Neuronal stem cell (in vitro differentiated cells): Measurements from ENCODE around the gene GPC5.

Experiments used
- DNase-seq: peaks from one replicate; pipeline ENCODE4 v3.0.0-alpha.2; 2013; ENCODE audit warnings: low spot score
- H2AFZ ChIP-seq: one replicate; pipeline ENCODE4 v1.6.1; 2013; ENCODE audit warnings: mild to moderate bottlenecking, low read length, inconsistent platforms
- H2AK5ac ChIP-seq: 2 replicates; pipeline ENCODE4 v1.6.1; 2013; ENCODE audit warnings: low read depth, mild to moderate bottlenecking, inconsistent platforms, low read length, moderate library complexity, mixed read lengths
- H2BK120ac ChIP-seq: 2 replicates; pipeline ENCODE4 v1.6.1; 2013; ENCODE audit warnings: low read depth, mild to moderate bottlenecking, inconsistent platforms, low read length, moderate library complexity, mixed read lengths
- H2BK12ac ChIP-seq: one replicate; pipeline ENCODE4 v1.6.1; 2013; ENCODE audit warnings: low read length, inconsistent platforms
- H2BK15ac ChIP-seq: 2 replicates; pipeline ENCODE4 v1.6.1; 2013; ENCODE audit warnings: mild to moderate bottlenecking, low read length, inconsistent platforms, mixed read lengths
- H2BK5ac ChIP-seq: one replicate; pipeline ENCODE4 v1.6.1; 2013; ENCODE audit warnings: inconsistent platforms, mild to moderate bottlenecking, low read length, moderate library complexity
- H3K14ac ChIP-seq: one replicate; pipeline ENCODE4 v1.6.1; 2013; ENCODE audit warnings: low read length, inconsistent platforms
- H3K18ac ChIP-seq: 2 replicates; pipeline ENCODE4 v1.6.1; 2013; ENCODE audit warnings: low read length, inconsistent platforms
- H3K23ac ChIP-seq: 2 replicates; pipeline ENCODE4 v1.6.1; 2013; ENCODE audit warnings: low read depth, mild to moderate bottlenecking, mixed read lengths, low read length, inconsistent platforms; ENCODE audit not compliant: poor library complexity
- H3K27ac ChIP-seq: replicated peaks from 3 replicates; pipeline ENCODE4 v1.5.1; 2013; ENCODE audit warnings: low read length, inconsistent platforms
- H3K27me3 ChIP-seq, 3 experiments: 2 replicates each; pipeline ENCODE4 v1.6.1; 2013; ENCODE audit warnings: low read length in 3 of 3, mild to moderate bottlenecking in 2 of 3, inconsistent platforms in 1 of 3, low read depth in 1 of 3, mixed read lengths in 1 of 3, moderate library complexity in 1 of 3; ENCODE audit not compliant: control insufficient read depth in 3 of 3, insufficient read depth in 3 of 3
- H3K36me3 ChIP-seq, 2 donors: replicated peaks in 1 of 2; 2 replicates each; pipeline ENCODE4 v1.6.1; 2013; ENCODE audit warnings: low read length in 2 of 2; ENCODE audit not compliant: control insufficient read depth in 2 of 2, insufficient read depth in 2 of 2
- H3K4ac ChIP-seq: 2 replicates; pipeline ENCODE4 v1.6.1; 2013; ENCODE audit warnings: inconsistent platforms, mild to moderate bottlenecking, low read length, moderate library complexity
- H3K4me1 ChIP-seq, 2 donors: 1 replicate in 1 of 2; 2 replicates in 1 of 2; pipeline ENCODE4 v1.6.1; 2013; ENCODE audit warnings: low read length in 2 of 2, low read depth in 1 of 2; ENCODE audit not compliant: control insufficient read depth in 2 of 2, insufficient read depth in 1 of 2
- H3K4me2 ChIP-seq: one replicate; pipeline ENCODE4 v1.6.1; 2013; ENCODE audit warnings: mild to moderate bottlenecking, low read length, inconsistent platforms; ENCODE audit not compliant: insufficient read depth, poor library complexity, severe bottlenecking
- H3K4me3 ChIP-seq, 2 donors: 2 replicates each; pipeline ENCODE4 v1.5.1; 2013; ENCODE audit warnings: low read length in 2 of 2, mild to moderate bottlenecking in 2 of 2, inconsistent platforms in 1 of 2, moderate library complexity in 1 of 2
- H3K79me1 ChIP-seq: one replicate; pipeline ENCODE4 v1.6.1; 2013; ENCODE audit warnings: low read depth, mild to moderate bottlenecking, inconsistent platforms, low read length, moderate library complexity
- H3K9ac ChIP-seq: one replicate; pipeline ENCODE4 v1.6.1; 2013; ENCODE audit warnings: mild to moderate bottlenecking, low read depth, low read length, inconsistent platforms; ENCODE audit not compliant: poor library complexity
- H3K9me3 ChIP-seq, 2 donors: replicated peaks in 1 of 2; 2 replicates each; pipeline versions ENCODE3 to v1.6.1; 2013; ENCODE audit warnings: low read length in 2 of 2, mild to moderate bottlenecking in 2 of 2, inconsistent platforms in 1 of 2, low read depth in 1 of 2, mixed read lengths in 1 of 2, moderate library complexity in 1 of 2; ENCODE audit not compliant: control insufficient read depth in 2 of 2, insufficient read depth in 1 of 2
- H4K8ac ChIP-seq: one replicate; pipeline ENCODE4 v1.6.1; 2013; ENCODE audit warnings: low read depth, mild to moderate bottlenecking, inconsistent platforms, low read length, moderate library complexity
- H4K91ac ChIP-seq: one replicate; pipeline ENCODE4 v1.6.1; 2013; ENCODE audit warnings: low read length, low read depth, mild to moderate bottlenecking, inconsistent platforms; ENCODE audit not compliant: poor library complexity
- WGBS, 2 donors: extraction: QIAGEN DNeasy Blood & Tissue Kit; methylation state at CpG; one replicate each; pipeline ENCODE4 v1.1.7; 2013; ENCODE audit warnings: missing lambda C conversion rate in 2 of 2, mixed read lengths in 1 of 2; ENCODE audit not compliant: insufficient read length in 2 of 2, insufficient replicate concordance in 1 of 2; ENCODE audit errors: extremely low coverage in 2 of 2; 5-methylcytosine and 5-hydroxymethylcytosine counted together

GPC5 gene

GRCh38 chr13:91802957-91803356 lies 404.5 kb downstream of the GPC5 start:
- Histone ChIP-seq H3K4me3 (no peak overlapping the region), H2BK12ac (no peak overlapping the region), H3K18ac (no peak overlapping the region), H3K4me2 (no peak overlapping the region), H3K23ac (no peak overlapping the region), H4K91ac (no peak overlapping the region), H4K8ac (no peak overlapping the region), H3K79me1 (no peaks in the 10 kb centered on the region), H3K36me3 (no peaks in the 10 kb centered on the region), H3K4me1 (no peaks in the 10 kb centered on the region), H3K4ac (no peak overlapping the region), H2BK15ac (no peak overlapping the region), H3K9ac (no peak overlapping the region), H2BK5ac (no peak overlapping the region), H3K9me3 (peaks cover 0 to 1% of the 10 kb centered on the region in 2 donors), H2AFZ (no peak overlapping the region), H2BK120ac (no peak overlapping the region), H2AK5ac (no peak overlapping the region), H3K27ac (no peak overlapping the region), H3K27me3 (no peaks in the 10 kb centered on the region), H3K14ac (no peak overlapping the region)
- no peak for DNase-seq

GRCh38 chr13:91804724-91805123 lies 406.3 kb downstream of the GPC5 start:
- H3K4me3 ChIP-seq: no peak overlapping the region
- H3K14ac ChIP-seq: no peak overlapping the region
- DNase-seq: no peak
- WGBS, 2 donors: no CpG with 5 or more reads among the region's 1 CpG
- no peaks in the 10 kb centered on the region for H3K36me3 ChIP-seq
- H4K8ac ChIP-seq: no peak overlapping the region
- H2BK15ac ChIP-seq: no peak overlapping the region
- H3K79me1 ChIP-seq: no peaks in the 10 kb centered on the region
- no peak overlapping the region for H2BK5ac ChIP-seq
- H2BK12ac ChIP-seq: no peak overlapping the region
- H3K23ac ChIP-seq: no peak overlapping the region
- no peak overlapping the region for H3K4ac ChIP-seq
- H3K4me2 ChIP-seq: no peak overlapping the region
- H3K9me3 ChIP-seq: no peaks in the 10 kb centered on the region
- no peak overlapping the region for H2BK120ac ChIP-seq
- no peaks in the 10 kb centered on the region for H3K4me1 ChIP-seq
- no peak overlapping the region for H4K91ac ChIP-seq
- no peak overlapping the region for H3K9ac ChIP-seq
- no peak overlapping the region for H2AK5ac ChIP-seq
- H3K27me3 ChIP-seq: no peaks in the 10 kb centered on the region
- H3K18ac ChIP-seq: no peak overlapping the region
- H2AFZ ChIP-seq: no peak overlapping the region
- H3K27ac ChIP-seq: no peak overlapping the region

- Histone ChIP-seq H4K91ac (no peak overlapping the region), H3K4me3 (no peak overlapping the region), H3K36me3 (no peaks in the 10 kb centered on the region), H2BK120ac (no peak overlapping the region), H2BK5ac (no peak overlapping the region), H3K14ac (no peak overlapping the region), H4K8ac (no peak overlapping the region), H3K9me3 (no peaks in the 10 kb centered on the region), H3K79me1 (no peaks in the 10 kb centered on the region), H2AK5ac (no peak overlapping the region), H3K23ac (no peak overlapping the region), H3K9ac (no peak overlapping the region), H2AFZ (no peak overlapping the region), H2BK12ac (no peak overlapping the region), H3K27me3 (no peaks in the 10 kb centered on the region), H3K4me2 (no peak overlapping the region), H3K27ac (no peak overlapping the region), H2BK15ac (no peak overlapping the region), H3K4ac (no peak overlapping the region), H3K18ac (no peak overlapping the region), H3K4me1 (no peaks in the 10 kb centered on the region)
- DNase-seq: no peak
- WGBS, 2 donors: no CpG with 5 or more reads among the region's 1 CpG
Observed at GRCh38 chr13:91805605-91806004, 407.2 kb downstream of the GPC5 start.

- H3K18ac ChIP-seq: no peak overlapping the region
- H3K4me2 ChIP-seq: no peak overlapping the region
- H3K27me3 ChIP-seq: no peaks in the 10 kb centered on the region
- H2AFZ ChIP-seq: no peak overlapping the region
- no peak overlapping the region for H2BK120ac ChIP-seq
- no peak overlapping the region for H2AK5ac ChIP-seq
- H2BK15ac ChIP-seq: no peak overlapping the region
- no peak overlapping the region for H2BK5ac ChIP-seq
- no peak overlapping the region for H3K23ac ChIP-seq
- no peaks in the 10 kb centered on the region for H3K36me3 ChIP-seq
- H2BK12ac ChIP-seq: no peak overlapping the region
- H3K79me1 ChIP-seq: no peaks in the 10 kb centered on the region
- H3K14ac ChIP-seq: no peak overlapping the region
- WGBS, 2 donors: no CpG with 5 or more reads among the region's 2 CpGs
- no peak overlapping the region for H4K91ac ChIP-seq
- no peak overlapping the region for H3K9ac ChIP-seq
- H3K4ac ChIP-seq: no peak overlapping the region
- H3K4me3 ChIP-seq: no peak overlapping the region
- H3K27ac ChIP-seq: no peak overlapping the region
- no peak overlapping the region for H4K8ac ChIP-seq
- no peak for DNase-seq
- H3K4me1 ChIP-seq: no peaks in the 10 kb centered on the region
- H3K9me3 ChIP-seq: no peaks in the 10 kb centered on the region
Observed at GRCh38 chr13:91809161-91809560, 410.7 kb downstream of the GPC5 start.
